ENCODE measurements around the gene STK39.

The STK39 gene

GRCh38 chr2:167924556-167924955, 322.8 kb downstream of the STK39 start:
- TF ChIP-seq CTCF (IDR thresholded peaks at IDR 0.05; ENCODE audit: low read depth, low read length), result no peak
- H3K4me3 ChIP-seq (replicated peaks in 1 of 2; ENCODE audit: low read depth in 2 of 2, low read length in 2 of 2), result no peak overlapping the region
- DNase-seq (ENCODE audit: low read depth in 2 of 2), result no peak

DNA sequence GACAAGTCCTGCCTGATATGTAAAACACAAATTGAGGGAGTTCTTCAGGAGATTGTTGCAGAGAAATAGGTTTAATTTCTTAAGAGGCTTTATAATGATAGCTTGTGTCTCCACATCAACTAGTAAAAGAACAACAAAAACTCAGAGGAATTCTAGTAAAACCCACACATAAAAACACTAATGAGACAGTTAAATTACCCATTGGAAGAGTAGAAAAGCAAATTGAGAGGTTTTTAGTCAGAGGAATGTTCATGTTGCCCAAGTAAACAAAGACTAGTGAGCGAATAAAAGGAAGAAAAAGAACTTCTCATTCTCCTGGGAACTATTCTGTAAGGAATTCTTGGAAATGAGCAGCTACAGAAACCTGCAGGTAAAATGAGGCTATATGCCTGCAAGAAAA, 330.6 kb downstream of the STK39 start:
- no peak for TF ChIP-seq CTCF (IDR thresholded peaks at IDR 0.05; ENCODE audit: low read depth, low read length)
- DNase-seq (ENCODE audit: low read depth in 2 of 2), result no peak

DNA sequence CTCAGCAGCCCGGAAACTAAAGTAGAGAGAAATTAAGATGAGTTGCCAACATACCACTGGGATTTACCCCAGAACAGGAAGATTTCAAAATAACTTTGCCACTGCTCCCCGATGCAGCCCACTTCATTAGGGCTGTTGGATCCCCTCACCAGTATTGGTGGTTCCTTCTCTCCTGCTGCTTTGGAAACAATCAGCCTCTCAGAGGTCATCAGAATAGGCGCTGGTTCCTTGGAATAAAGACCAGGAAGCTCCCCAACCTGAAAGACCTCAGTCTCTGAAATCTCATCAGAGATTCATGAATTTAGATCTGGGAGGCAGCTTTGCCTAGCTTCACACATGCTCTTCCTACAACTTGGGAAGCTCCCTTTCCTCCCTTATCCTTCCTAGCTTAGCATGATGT, 332.4 kb downstream of the STK39 start:
- TF ChIP-seq CTCF (IDR thresholded peaks at IDR 0.05; ENCODE audit: low read depth, low read length), result no peak
- H3K4me3 ChIP-seq (replicated peaks in 1 of 2; ENCODE audit: low read depth in 2 of 2, low read length in 2 of 2), result no peak overlapping the region
- DNase-seq (ENCODE audit: low read depth in 2 of 2), result no peak

More for the DNA sequence above, 330.6 kb downstream of the STK39 start:
- H3K4me3 ChIP-seq (replicated peaks in 1 of 2; ENCODE audit: low read depth in 2 of 2, low read length in 2 of 2), result no peak overlapping the region

GRCh38 chr2:167908786-167909185, 338.6 kb downstream of the STK39 start:
- TF ChIP-seq CTCF (IDR thresholded peaks at IDR 0.05; ENCODE audit: low read depth, low read length), result no peak
- DNase-seq (ENCODE audit: low read depth in 2 of 2), result no peak
- H3K4me3 ChIP-seq (replicated peaks in 1 of 2; ENCODE audit: low read depth in 2 of 2, low read length in 2 of 2), result no peak overlapping the region

- no peak for TF ChIP-seq CTCF (IDR thresholded peaks at IDR 0.05; ENCODE audit: low read depth, low read length)
- DNase-seq (ENCODE audit: low read depth in 2 of 2), result no peak
- H3K4me3 ChIP-seq (replicated peaks in 1 of 2; ENCODE audit: low read depth in 2 of 2, low read length in 2 of 2), result no peak overlapping the region
These were observed 341.7 kb downstream of the STK39 start for GRCh38 chr2:167905668-167906067.
